Embryonic facial prominence (tissue), 1 donor: ENCODE results near the gene ZNF407.

ENCODE experiments used
- DNase-seq: peaks from one replicate; pipeline ENCODE4 v3.0.0-alpha.2; 2016; ENCODE audit errors: extremely low spot score

ZNF407 gene

DNA sequence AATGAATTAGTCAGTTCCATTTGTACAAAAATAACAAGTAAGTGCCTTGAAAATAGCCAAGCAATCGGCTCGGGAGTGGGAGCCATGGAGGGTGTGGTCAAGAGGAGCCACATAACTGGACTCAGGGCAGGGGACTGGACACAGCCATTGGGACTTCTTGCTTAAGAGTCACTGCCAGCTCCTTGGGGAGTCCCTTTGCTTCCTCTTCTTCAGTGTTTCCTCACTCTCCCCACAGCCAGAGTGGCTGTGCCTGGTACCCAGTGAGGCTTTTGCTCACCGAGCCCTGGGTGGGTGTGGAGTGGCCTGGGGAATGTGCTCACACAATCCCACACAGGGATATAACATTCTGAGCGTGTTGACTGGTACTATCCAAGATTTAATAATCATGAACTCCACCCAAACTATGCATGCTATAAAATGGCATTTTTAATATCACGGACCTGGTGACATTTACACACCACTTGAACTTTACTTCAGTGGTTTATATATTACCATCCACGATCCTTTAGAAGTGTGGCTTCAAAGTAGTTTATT, 516.6 kb downstream of the ZNF407 start:
- DNase-seq = no peak
